Activated T-helper 1 cell treated with Interleukin-2 at 50 U/mL for 16 hours (primary cell): ENCODE data around the gene DCC.

ENCODE experiments used
- DNase-seq: peaks from one replicate; pipeline ENCODE4 v3.0.0-alpha.2; 2020; ENCODE audit warnings: low read depth

The DCC gene

GRCh38 chr18:53070788-53071187, 730.8 kb downstream of the DCC start:
- no peak for DNase-seq

GRCh38 chr18:53080687-53081086, 740.7 kb downstream of the DCC start:
- DNase-seq = no peak

GRCh38 chr18:53093636-53094035, 753.6 kb downstream of the DCC start:
- no peak for DNase-seq

- DNase-seq = no peak
Measured at GRCh38 chr18:53101536-53102105, 761.6 kb downstream of the DCC start.

GRCh38 chr18:53114441-53114840, 774.4 kb downstream of the DCC start:
- no peak for DNase-seq

GRCh38 chr18:53115876-53116585, 776.0 kb downstream of the DCC start:
- DNase-seq = no peak

GRCh38 chr18:53117851-53118250, 777.9 kb downstream of the DCC start:
- DNase-seq = no peak

- no peak for DNase-seq
Measured at GRCh38 chr18:53126210-53126609, 786.2 kb downstream of the DCC start.

- no peak for DNase-seq
Measured at GRCh38 chr18:53131001-53131400, 791.0 kb downstream of the DCC start.

- DNase-seq = no peak
Measured at GRCh38 chr18:53134711-53135110, 794.7 kb downstream of the DCC start.

- DNase-seq = no peak
Measured at GRCh38 chr18:53135654-53136053, 795.7 kb downstream of the DCC start.

GRCh38 chr18:53139746-53140500, 799.9 kb downstream of the DCC start:
- no peak for DNase-seq

GRCh38 chr18:53142005-53142404, 802.0 kb downstream of the DCC start:
- DNase-seq = no peak

GRCh38 chr18:53147472-53147871, 807.5 kb downstream of the DCC start:
- no peak for DNase-seq

- DNase-seq = no peak
Measured at GRCh38 chr18:53148123-53148522, 808.1 kb downstream of the DCC start.

GRCh38 chr18:53152476-53152875, 812.5 kb downstream of the DCC start:
- no peak for DNase-seq

- DNase-seq = no peak
Measured at GRCh38 chr18:53153281-53153680, 813.3 kb downstream of the DCC start.

GRCh38 chr18:53153800-53154199, 813.8 kb downstream of the DCC start:
- DNase-seq = no peak

- DNase-seq = no peak
Measured at GRCh38 chr18:53165770-53166169, 825.8 kb downstream of the DCC start.

GRCh38 chr18:53169346-53169745, 829.3 kb downstream of the DCC start:
- DNase-seq = no peak

GRCh38 chr18:53191634-53192033, 851.6 kb downstream of the DCC start:
- DNase-seq = no peak

GRCh38 chr18:53193870-53194269, 853.9 kb downstream of the DCC start:
- DNase-seq = no peak

- DNase-seq = no peak
Measured at GRCh38 chr18:53219853-53220252, 879.9 kb downstream of the DCC start.
